Uterus (tissue), 2 donors: ENCODE measurements around the gene TPO.

Experiments
- CTCF ChIP-seq, 4 experiments: fragments of 200-600 bp in 2 of 4; fragments of 450-650 bp in 2 of 4; sonication (generic) in 2 of 4; IDR thresholded peaks; one replicate each; pipeline ENCODE4 v1.5.1; 2016 to 2019; ENCODE audit warnings: antibody characterized with exemption in 4 of 4, mild to moderate bottlenecking in 2 of 4, moderate library complexity in 1 of 4
- POLR2A ChIP-seq, 2 donors: fragments of 450-650 bp; IDR thresholded peaks; one replicate each; pipeline ENCODE4 v1.6.1; 2016; ENCODE audit warnings: antibody characterized with exemption in 2 of 2, mild to moderate bottlenecking in 1 of 2, moderate library complexity in 1 of 2

- no peak for TF ChIP-seq CTCF (IDR thresholded peaks at IDR 0.05)
- no peak for TF ChIP-seq POLR2A (IDR thresholded peaks at IDR 0.05)
These were observed 23.8 kb downstream of the TPO start for GRCh38 chr2:1437101-1437500.
